ENCODE results near the gene CDH2.

Gene CDH2

DNA sequence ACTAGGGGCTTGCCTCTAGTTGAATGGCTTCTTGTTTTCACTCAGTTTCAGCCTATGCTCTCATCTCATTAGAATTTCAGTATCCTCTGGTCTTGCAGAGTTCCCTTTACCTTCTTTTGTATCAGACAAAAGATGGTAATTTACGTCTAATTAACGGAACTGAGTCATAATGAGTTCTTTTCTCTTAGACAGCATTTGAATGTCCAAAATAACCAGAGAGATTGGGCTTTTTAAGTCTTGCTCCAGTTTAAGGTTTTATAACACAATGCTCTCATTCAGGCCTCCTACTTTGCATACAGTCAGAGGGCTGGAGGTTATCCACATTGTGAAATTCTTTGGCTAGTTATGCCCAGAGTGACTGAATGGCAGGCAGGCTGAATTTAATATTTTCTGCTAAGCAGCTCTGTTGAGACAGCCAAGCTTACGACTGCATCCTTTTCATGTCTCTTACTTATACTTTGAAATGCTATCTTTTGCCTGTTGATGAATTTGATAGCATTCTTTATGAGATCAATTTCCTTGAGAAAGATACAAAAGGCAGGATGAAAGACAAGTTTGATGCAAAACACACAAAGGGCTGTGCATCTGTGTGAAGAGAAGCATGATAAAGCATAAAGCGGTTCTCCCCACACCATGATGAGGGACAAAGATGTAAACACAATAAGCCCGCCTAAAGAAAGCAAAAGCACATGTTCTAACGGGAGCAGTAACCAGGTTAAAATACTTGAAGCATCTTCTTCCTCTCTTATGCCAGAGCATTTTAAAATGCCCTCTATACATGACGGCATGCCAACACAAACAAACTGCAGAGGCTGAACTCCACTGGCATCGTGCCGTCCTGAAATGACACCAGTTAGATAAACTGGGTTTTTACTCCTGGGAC is 90.0 kb downstream of the CDH2 start (continued):
- TF ChIP-seq, protein P1, sequence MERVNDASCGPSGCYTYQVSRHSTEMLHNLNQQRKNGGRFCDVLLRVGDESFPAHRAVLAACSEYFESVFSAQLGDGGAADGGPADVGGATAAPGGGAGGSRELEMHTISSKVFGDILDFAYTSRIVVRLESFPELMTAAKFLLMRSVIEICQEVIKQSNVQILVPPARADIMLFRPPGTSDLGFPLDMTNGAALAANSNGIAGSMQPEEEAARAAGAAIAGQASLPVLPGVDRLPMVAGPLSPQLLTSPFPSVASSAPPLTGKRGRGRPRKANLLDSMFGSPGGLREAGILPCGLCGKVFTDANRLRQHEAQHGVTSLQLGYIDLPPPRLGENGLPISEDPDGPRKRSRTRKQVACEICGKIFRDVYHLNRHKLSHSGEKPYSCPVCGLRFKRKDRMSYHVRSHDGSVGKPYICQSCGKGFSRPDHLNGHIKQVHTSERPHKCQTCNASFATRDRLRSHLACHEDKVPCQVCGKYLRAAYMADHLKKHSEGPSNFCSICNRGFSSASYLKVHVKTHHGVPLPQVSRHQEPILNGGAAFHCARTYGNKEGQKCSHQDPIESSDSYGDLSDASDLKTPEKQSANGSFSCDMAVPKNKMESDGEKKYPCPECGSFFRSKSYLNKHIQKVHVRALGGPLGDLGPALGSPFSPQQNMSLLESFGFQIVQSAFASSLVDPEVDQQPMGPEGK (CRISPR knock-in tag; IDR thresholded peaks at IDR 0.05; ENCODE audit: borderline replicate concordance) = no peak
- TF ChIP-seq ZNF70 (CRISPR knock-in tag; IDR thresholded peaks at IDR 0.05) = no peak

DNA sequence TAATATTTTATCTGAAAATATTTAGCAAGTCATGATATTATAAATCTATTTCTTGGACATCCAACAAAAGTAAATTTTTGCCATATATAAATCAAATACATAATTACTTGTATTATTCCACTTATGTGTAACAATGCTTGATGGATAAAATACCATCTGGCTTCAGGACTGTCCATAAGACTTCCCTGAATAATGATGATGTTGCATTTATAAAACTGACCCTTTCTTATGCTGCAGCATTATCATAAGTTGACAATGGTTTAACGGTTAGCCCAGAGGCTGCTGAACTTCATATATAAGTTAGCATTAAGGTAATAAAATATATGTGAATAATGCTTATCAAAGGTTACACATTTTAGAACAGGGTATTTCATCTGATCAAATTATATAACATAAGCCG is 95.4 kb downstream of the CDH2 start:
- ATAC-seq = no peak
- TF ChIP-seq GLIS3 (CRISPR knock-in tag; IDR thresholded peaks at IDR 0.05) = no peak
- no peak for TF ChIP-seq ZFP3 (CRISPR knock-in tag; IDR thresholded peaks at IDR 0.05)
- TF ChIP-seq, protein P2, sequence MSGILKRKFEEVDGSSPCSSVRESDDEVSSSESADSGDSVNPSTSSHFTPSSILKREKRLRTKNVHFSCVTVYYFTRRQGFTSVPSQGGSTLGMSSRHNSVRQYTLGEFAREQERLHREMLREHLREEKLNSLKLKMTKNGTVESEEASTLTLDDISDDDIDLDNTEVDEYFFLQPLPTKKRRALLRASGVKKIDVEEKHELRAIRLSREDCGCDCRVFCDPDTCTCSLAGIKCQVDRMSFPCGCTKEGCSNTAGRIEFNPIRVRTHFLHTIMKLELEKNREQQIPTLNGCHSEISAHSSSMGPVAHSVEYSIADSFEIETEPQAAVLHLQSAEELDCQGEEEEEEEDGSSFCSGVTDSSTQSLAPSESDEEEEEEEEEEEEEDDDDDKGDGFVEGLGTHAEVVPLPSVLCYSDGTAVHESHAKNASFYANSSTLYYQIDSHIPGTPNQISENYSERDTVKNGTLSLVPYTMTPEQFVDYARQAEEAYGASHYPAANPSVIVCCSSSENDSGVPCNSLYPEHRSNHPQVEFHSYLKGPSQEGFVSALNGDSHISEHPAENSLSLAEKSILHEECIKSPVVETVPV (CRISPR knock-in tag; IDR thresholded peaks at IDR 0.05) = no peak
- no peak for TF ChIP-seq TCF4 (CRISPR knock-in tag; IDR thresholded peaks at IDR 0.05; ENCODE audit: borderline replicate concordance)
- TF ChIP-seq, protein P3, sequence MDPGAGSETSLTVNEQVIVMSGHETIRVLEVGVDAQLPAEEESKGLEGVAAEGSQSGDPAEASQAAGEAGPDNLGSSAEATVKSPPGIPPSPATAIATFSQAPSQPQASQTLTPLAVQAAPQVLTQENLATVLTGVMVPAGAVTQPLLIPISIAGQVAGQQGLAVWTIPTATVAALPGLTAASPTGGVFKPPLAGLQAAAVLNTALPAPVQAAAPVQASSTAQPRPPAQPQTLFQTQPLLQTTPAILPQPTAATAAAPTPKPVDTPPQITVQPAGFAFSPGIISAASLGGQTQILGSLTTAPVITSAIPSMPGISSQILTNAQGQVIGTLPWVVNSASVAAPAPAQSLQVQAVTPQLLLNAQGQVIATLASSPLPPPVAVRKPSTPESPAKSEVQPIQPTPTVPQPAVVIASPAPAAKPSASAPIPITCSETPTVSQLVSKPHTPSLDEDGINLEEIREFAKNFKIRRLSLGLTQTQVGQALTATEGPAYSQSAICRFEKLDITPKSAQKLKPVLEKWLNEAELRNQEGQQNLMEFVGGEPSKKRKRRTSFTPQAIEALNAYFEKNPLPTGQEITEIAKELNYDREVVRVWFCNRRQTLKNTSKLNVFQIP (CRISPR knock-in tag; IDR thresholded peaks at IDR 0.05; ENCODE audit: borderline replicate concordance, low read depth) = no peak
- no peak for TF ChIP-seq TOX (CRISPR knock-in tag; IDR thresholded peaks at IDR 0.05; ENCODE audit: borderline replicate concordance)
- TF ChIP-seq ESRRG (CRISPR knock-in tag; IDR thresholded peaks at IDR 0.05) = no peak
- no peak for TF ChIP-seq SNAI2 (CRISPR knock-in tag; IDR thresholded peaks at IDR 0.05)
- TF ChIP-seq CSDC2 (CRISPR knock-in tag; IDR thresholded peaks at IDR 0.05) = no peak
- no peak for TF ChIP-seq OSR1 (CRISPR knock-in tag; IDR thresholded peaks at IDR 0.05)
- TF ChIP-seq ZNF70 (CRISPR knock-in tag; IDR thresholded peaks at IDR 0.05) = no peak
- TF ChIP-seq, protein P4, sequence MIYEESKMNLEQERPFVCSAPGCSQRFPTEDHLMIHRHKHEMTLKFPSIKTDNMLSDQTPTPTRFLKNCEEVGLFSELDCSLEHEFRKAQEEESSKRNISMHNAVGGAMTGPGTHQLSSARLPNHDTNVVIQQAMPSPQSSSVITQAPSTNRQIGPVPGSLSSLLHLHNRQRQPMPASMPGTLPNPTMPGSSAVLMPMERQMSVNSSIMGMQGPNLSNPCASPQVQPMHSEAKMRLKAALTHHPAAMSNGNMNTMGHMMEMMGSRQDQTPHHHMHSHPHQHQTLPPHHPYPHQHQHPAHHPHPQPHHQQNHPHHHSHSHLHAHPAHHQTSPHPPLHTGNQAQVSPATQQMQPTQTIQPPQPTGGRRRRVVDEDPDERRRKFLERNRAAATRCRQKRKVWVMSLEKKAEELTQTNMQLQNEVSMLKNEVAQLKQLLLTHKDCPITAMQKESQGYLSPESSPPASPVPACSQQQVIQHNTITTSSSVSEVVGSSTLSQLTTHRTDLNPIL (CRISPR knock-in tag; IDR thresholded peaks at IDR 0.05; ENCODE audit: low read depth) = no peak
- TF ChIP-seq ISL1 (CRISPR knock-in tag; IDR thresholded peaks at IDR 0.05) = no peak
- TF ChIP-seq, protein P1 (CRISPR knock-in tag; IDR thresholded peaks at IDR 0.05; ENCODE audit: borderline replicate concordance) = no peak
- no peak for TF ChIP-seq BACH2 (CRISPR knock-in tag; IDR thresholded peaks at IDR 0.05; ENCODE audit: borderline replicate concordance)
- no peak for TF ChIP-seq ZNF8 (CRISPR knock-in tag; IDR thresholded peaks at IDR 0.05)

DNA sequence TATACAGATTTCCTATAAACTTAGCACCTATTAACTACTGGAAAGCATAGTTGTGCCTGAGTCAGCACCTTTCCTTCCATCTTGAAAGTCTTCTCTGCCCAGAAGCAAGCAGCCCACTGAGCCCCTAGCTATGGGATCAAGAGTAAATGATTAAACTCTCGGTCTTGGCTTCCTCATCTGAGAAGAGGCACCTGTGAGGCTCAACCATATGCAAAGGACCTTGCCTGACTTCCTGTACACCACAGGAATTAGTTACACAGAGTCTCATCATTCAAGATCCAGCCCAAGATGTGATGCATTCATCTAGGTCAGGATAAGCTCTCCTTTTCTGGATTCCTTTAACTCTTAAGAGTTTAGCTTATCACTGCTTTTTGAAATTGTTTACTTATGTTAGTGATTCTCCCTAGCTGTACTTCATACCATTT is 96.0 kb downstream of the CDH2 start:
- ATAC-seq = peak; percentile 13
- TF ChIP-seq ZNF70 (CRISPR knock-in tag; IDR thresholded peaks at IDR 0.05) = no peak
- TF ChIP-seq ISL1 (CRISPR knock-in tag; IDR thresholded peaks at IDR 0.05) = no peak
- TF ChIP-seq CSDC2 (CRISPR knock-in tag; IDR thresholded peaks at IDR 0.05) = no peak
- TF ChIP-seq, protein P1 (CRISPR knock-in tag; IDR thresholded peaks at IDR 0.05; ENCODE audit: borderline replicate concordance) = no peak
- TF ChIP-seq, protein P5, sequence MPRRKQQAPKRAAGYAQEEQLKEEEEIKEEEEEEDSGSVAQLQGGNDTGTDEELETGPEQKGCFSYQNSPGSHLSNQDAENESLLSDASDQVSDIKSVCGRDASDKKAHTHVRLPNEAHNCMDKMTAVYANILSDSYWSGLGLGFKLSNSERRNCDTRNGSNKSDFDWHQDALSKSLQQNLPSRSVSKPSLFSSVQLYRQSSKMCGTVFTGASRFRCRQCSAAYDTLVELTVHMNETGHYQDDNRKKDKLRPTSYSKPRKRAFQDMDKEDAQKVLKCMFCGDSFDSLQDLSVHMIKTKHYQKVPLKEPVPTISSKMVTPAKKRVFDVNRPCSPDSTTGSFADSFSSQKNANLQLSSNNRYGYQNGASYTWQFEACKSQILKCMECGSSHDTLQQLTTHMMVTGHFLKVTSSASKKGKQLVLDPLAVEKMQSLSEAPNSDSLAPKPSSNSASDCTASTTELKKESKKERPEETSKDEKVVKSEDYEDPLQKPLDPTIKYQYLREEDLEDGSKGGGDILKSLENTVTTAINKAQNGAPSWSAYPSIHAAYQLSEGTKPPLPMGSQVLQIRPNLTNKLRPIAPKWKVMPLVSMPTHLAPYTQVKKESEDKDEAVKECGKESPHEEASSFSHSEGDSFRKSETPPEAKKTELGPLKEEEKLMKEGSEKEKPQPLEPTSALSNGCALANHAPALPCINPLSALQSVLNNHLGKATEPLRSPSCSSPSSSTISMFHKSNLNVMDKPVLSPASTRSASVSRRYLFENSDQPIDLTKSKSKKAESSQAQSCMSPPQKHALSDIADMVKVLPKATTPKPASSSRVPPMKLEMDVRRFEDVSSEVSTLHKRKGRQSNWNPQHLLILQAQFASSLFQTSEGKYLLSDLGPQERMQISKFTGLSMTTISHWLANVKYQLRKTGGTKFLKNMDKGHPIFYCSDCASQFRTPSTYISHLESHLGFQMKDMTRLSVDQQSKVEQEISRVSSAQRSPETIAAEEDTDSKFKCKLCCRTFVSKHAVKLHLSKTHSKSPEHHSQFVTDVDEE (CRISPR knock-in tag; IDR thresholded peaks at IDR 0.05) = no peak
- TF ChIP-seq TOX (CRISPR knock-in tag; IDR thresholded peaks at IDR 0.05; ENCODE audit: borderline replicate concordance) = no peak
- TF ChIP-seq BACH2 (CRISPR knock-in tag; IDR thresholded peaks at IDR 0.05; ENCODE audit: borderline replicate concordance) = no peak
- TF ChIP-seq, protein P4 (CRISPR knock-in tag; IDR thresholded peaks at IDR 0.05; ENCODE audit: low read depth) = no peak
- no peak for TF ChIP-seq ZFP30 (CRISPR knock-in tag; IDR thresholded peaks at IDR 0.05)
- TF ChIP-seq PPARA (CRISPR knock-in tag; IDR thresholded peaks at IDR 0.05; ENCODE audit: borderline replicate concordance) = no peak
- TF ChIP-seq ZNF8 (CRISPR knock-in tag; IDR thresholded peaks at IDR 0.05) = no peak
- no peak for TF ChIP-seq GLIS3 (CRISPR knock-in tag; IDR thresholded peaks at IDR 0.05)
- TF ChIP-seq OSR1 (CRISPR knock-in tag; IDR thresholded peaks at IDR 0.05) = no peak
- no peak for TF ChIP-seq ESRRG (CRISPR knock-in tag; IDR thresholded peaks at IDR 0.05)
- TF ChIP-seq SNAI2 (CRISPR knock-in tag; IDR thresholded peaks at IDR 0.05) = no peak
- no peak for TF ChIP-seq ZC3H10 (CRISPR knock-in tag; IDR thresholded peaks at IDR 0.05)
- no peak for TF ChIP-seq ZFP3 (CRISPR knock-in tag; IDR thresholded peaks at IDR 0.05)
